Raji (cell line): ENCODE data around the gene ARL13A.

Source experiments
- POLR2A ChIP-seq: IDR thresholded peaks from 2 replicates; pipeline ENCODE4 v1.6.1; 2011; ENCODE audit warnings: low read depth, low read length, control low read depth; ENCODE audit not compliant: insufficient read depth

The ARL13A gene

DNA sequence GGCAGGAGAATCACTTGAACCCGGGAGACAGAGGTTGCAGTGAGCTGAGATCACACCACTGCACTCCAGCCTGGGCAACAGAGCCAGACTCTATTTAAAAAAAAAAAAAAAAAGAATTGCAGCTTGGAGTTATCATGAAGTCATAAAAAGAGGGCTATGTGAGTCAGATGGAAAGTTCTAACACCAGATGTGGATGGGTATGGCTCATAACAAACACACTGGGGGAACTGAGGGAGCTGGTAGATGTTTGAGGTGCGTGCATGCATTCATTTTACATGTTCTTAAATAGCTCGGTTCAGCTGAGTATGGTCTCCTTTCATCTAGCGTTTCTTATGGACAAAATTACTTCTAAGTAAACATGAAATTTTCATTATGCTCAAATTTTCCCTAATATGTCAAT, 70.7 kb downstream of the ARL13A start:
- TF ChIP-seq POLR2A: no peak
